NOMO-1 (cell line): Measurements from ENCODE around the gene ABCC10.
A peak's percentile ranks its signal among the peaks of the same experiment; 100 is the strongest.
"Not testable (repeated sequence)": the region's sequence is repeated elsewhere in the genome, so short reads cannot be mapped to it uniquely, and the experiment has no call there.

ENCODE experiments used
- DNase-seq, 2 experiments: peaks; one replicate each; lab custom pipeline; 2025; ENCODE audit not compliant: unreplicated experiment in 2 of 2; lab: John Stamatoyannopoulos, UW

The ABCC10 gene

GRCh38 chr6:43467265-43467664 is 39.9 kb downstream of the ABCC10 start:
- DNase-seq: not testable (repeated sequence)

GRCh38 chr6:43467752-43468151 is 40.4 kb downstream of the ABCC10 start:
- DNase-seq: no peak

GRCh38 chr6:43468240-43468639 is 40.9 kb downstream of the ABCC10 start:
- DNase-seq: no peak

- DNase-seq: no peak
Observed at GRCh38 chr6:43468748-43469681, 41.7 kb downstream of the ABCC10 start.

GRCh38 chr6:43469947-43470346 is 42.6 kb downstream of the ABCC10 start:
- no peak for DNase-seq

- no peak for DNase-seq
Observed at GRCh38 chr6:43471399-43471798, 44.1 kb downstream of the ABCC10 start.

- no peak for DNase-seq
Observed at GRCh38 chr6:43472515-43472914, 45.2 kb downstream of the ABCC10 start.

GRCh38 chr6:43475516-43475915 is 48.2 kb downstream of the ABCC10 start:
- no peak for DNase-seq

- DNase-seq: peak in 1 of 2 experiments; percentile 11
Observed at GRCh38 chr6:43476746-43477145, 49.4 kb downstream of the ABCC10 start.

- DNase-seq: peak; percentile 63 to 83
Observed at GRCh38 chr6:43477235-43478007, 50.1 kb downstream of the ABCC10 start, which contains the start of gene TJAP1. Gene TJAP1, plus strand, starts transcription at chr6:43477570. Its CDS starts 21,432 bp downstream, at chr6:43499002.

GRCh38 chr6:43478008-43478372 is 50.6 kb downstream of the ABCC10 start:
- DNase-seq: peak in 1 of 2 experiments; percentile 21

- DNase-seq: no peak
Observed at GRCh38 chr6:43481075-43481474, 53.7 kb downstream of the ABCC10 start.

- no peak for DNase-seq
Observed at GRCh38 chr6:43481591-43482236, 54.4 kb downstream of the ABCC10 start.

GRCh38 chr6:43488667-43489276 is 61.4 kb downstream of the ABCC10 start:
- no peak for DNase-seq

GRCh38 chr6:43489277-43490072 is 62.1 kb downstream of the ABCC10 start:
- no peak for DNase-seq

GRCh38 chr6:43490523-43490939 is 63.2 kb downstream of the ABCC10 start:
- DNase-seq: no peak

- no peak for DNase-seq
Observed at GRCh38 chr6:43491750-43492661, 64.7 kb downstream of the ABCC10 start.

GRCh38 chr6:43492673-43493072 is 65.3 kb downstream of the ABCC10 start:
- DNase-seq: no peak

GRCh38 chr6:43493230-43493629 is 65.9 kb downstream of the ABCC10 start:
- no peak for DNase-seq
